K562 (cell line): ENCODE measurements around the gene SAMD13. TPM values are rescaled to one million over a fixed set of nuclear protein-coding genes. Genes with fewer than 3 reads are reported as not detected.
A peak's percentile ranks its signal among the peaks of the same experiment; 100 is the strongest.

Source experiments
- ATAC-seq: fragments of 200-7000 bp; cut with Tn5 transposase; 3 replicates; pipeline ENCODE4 v1.9.1; 2020; ENCODE audit warnings: moderate library complexity
- BruUV-seq: library from RNA; stranded (reverse); fragments of 400-500 nt; replicated peaks from 2 replicates; lab custom pipeline; 2021; lab: Mats Ljungman, UMichigan
- CTCF ChIA-PET: fragments of 300-600 bp; formaldehyde crosslinking; extraction: SDS; loops from one replicate; lab custom pipeline; 2021; ENCODE audit warnings: low intra/inter-chr PET ratio; lab: Yijun Ruan, JAX
- POLR2A ChIA-PET: fragments of 300-600, 350-650 bp; sonication (Branson Sonifier 250); formaldehyde crosslinking; extraction: SDS; loops from one replicate; lab custom pipeline; 2021; ENCODE audit warnings: antibody characterized with exemption, inconsistent platforms; lab: Yijun Ruan, JAX
- DNase-seq, 4 experiments: peaks; one replicate each; pipeline versions ENCODE4 v3.0.0 to v3.0.0-alpha.2; 2011 to 2018; ENCODE audit warnings: low spot score in 3 of 4, mixed read lengths in 3 of 4; ENCODE audit errors: extremely low read depth in 1 of 4
- FAIRE-seq: peaks from 2 replicates; lab custom pipeline; 2011; peaks lifted over from hg19 to GRCh38; lab: Jason Lieb, UNC
- H2AFZ ChIP-seq: 2 replicates; pipeline ENCODE4 v1.6.0; 2011; ENCODE audit warnings: low read depth, low read length, control low read depth, inconsistent platforms
- H3K27ac ChIP-seq: fragments of 200-600 bp; 3 replicates; pipeline ENCODE4 v1.8.0; 2011; ENCODE audit warnings: low read depth, mild to moderate bottlenecking, control low read depth, inconsistent platforms, low read length, moderate library complexity, mixed read lengths; ENCODE audit errors: extremely low read depth
- H3K27me3 ChIP-seq, 2 experiments: fragments of 300-600 bp in 1 of 2; 2 replicates in 1 of 2; 3 replicates in 1 of 2; pipeline versions ENCODE4 v1.6.0 to v1.8.0; 2011; ENCODE audit warnings: inconsistent platforms in 2 of 2, low read length in 2 of 2, mild to moderate bottlenecking in 1 of 2, mixed read lengths in 1 of 2, moderate library complexity in 1 of 2; ENCODE audit not compliant: control insufficient read depth in 2 of 2, insufficient read depth in 2 of 2
- H3K36me3 ChIP-seq: fragments of 300-600 bp; 3 replicates; pipeline ENCODE4 v1.8.0; 2011; ENCODE audit warnings: mild to moderate bottlenecking, low read length, inconsistent platforms; ENCODE audit not compliant: control insufficient read depth, insufficient read depth
- H3K4me1 ChIP-seq, 2 experiments: fragments of 200-600 bp in 1 of 2; replicated peaks in 1 of 2; 2 replicates in 1 of 2; 3 replicates in 1 of 2; pipeline versions ENCODE4 v1.5.1 to v1.8.0; 2011; ENCODE audit warnings: inconsistent platforms in 2 of 2, low read length in 2 of 2, mild to moderate bottlenecking in 1 of 2, mixed read lengths in 1 of 2, moderate library complexity in 1 of 2; ENCODE audit not compliant: control insufficient read depth in 2 of 2, insufficient read depth in 2 of 2
- H3K4me2 ChIP-seq: 2 replicates; pipeline ENCODE4 v1.6.1; 2011; ENCODE audit warnings: low read length, control low read depth, inconsistent platforms, mixed read lengths; ENCODE audit not compliant: insufficient read depth
- H3K4me3 ChIP-seq: fragments of 200-600 bp; sonication (generic), shearing (Covaris generic); 2 replicates; pipeline ENCODE4 v1.5.1; 2016; ENCODE audit warnings: control low read depth, inconsistent platforms
- H3K79me2 ChIP-seq: fragments of 200-600 bp; 3 replicates; pipeline ENCODE4 v1.8.0; 2011; ENCODE audit warnings: low read length, inconsistent platforms; ENCODE audit not compliant: control insufficient read depth, insufficient read depth
- H3K9ac ChIP-seq, 2 experiments: 2 replicates each; pipeline versions ENCODE4 v1.6.0 to v1.6.1; 2011; ENCODE audit warnings: low read depth in 2 of 2, low read length in 2 of 2, control low read depth in 1 of 2, inconsistent platforms in 1 of 2, mild to moderate bottlenecking in 1 of 2, mixed read lengths in 1 of 2; ENCODE audit not compliant: insufficient read depth in 1 of 2
- H3K9me1 ChIP-seq: one replicate; pipeline ENCODE4 v1.6.0; 2011; ENCODE audit warnings: inconsistent platforms, mild to moderate bottlenecking, low read length, moderate library complexity; ENCODE audit not compliant: control insufficient read depth, insufficient read depth
- H3K9me3 ChIP-seq: replicated peaks from 2 replicates; pipeline ENCODE4 v1.5.1; 2011; ENCODE audit warnings: low read depth, low read length, inconsistent platforms; ENCODE audit not compliant: control insufficient read depth, insufficient read depth
- H4K20me1 ChIP-seq: replicated peaks from 2 replicates; pipeline ENCODE4 v1.6.1; 2011; ENCODE audit warnings: low read length, inconsistent platforms, mixed read lengths; ENCODE audit not compliant: control insufficient read depth, insufficient read depth
- ATF3 ChIP-seq, 2 experiments: fragments of 450-650 bp in 1 of 2; sonication (generic) in 1 of 2; formaldehyde crosslinking in 1 of 2; IDR thresholded peaks in 1 of 2; conservative IDR thresholded peaks in 1 of 2; 2 replicates each; pipeline versions ENCODE4 v1.6.1 to v1.8.1; 2016 to 2023; ENCODE audit warnings: mild to moderate bottlenecking in 2 of 2, moderate library complexity in 2 of 2, inconsistent platforms in 1 of 2, missing genetic modification reagents in 1 of 2
- EP400 ChIP-seq: fragments of 450-650 bp; IDR thresholded peaks from 2 replicates; pipeline ENCODE4 v1.6.1; 2017; ENCODE audit warnings: antibody characterized with exemption, mild to moderate bottlenecking, moderate library complexity
- FIP1L1 ChIP-seq: fragments of 200-400 bp; formaldehyde crosslinking; IDR thresholded peaks from 2 replicates; pipeline ENCODE4 v1.6.1; 2018; ENCODE audit warnings: mild to moderate bottlenecking, low read depth, low read length; ENCODE audit not compliant: poor library complexity, severe bottlenecking
- PBX2 ChIP-seq, 2 experiments: IDR thresholded peaks in 1 of 2; conservative IDR thresholded peaks in 1 of 2; 2 replicates each; pipeline ENCODE4 v1.6.1; 2016; ENCODE audit warnings: low read depth in 2 of 2, mild to moderate bottlenecking in 1 of 2, missing compliant biosample characterization in 1 of 2, missing genetic modification characterization in 1 of 2, moderate library complexity in 1 of 2
- THRAP3 ChIP-seq: fragments of 450-650 bp; IDR thresholded peaks from 2 replicates; pipeline ENCODE4 v1.6.1; 2016; ENCODE audit warnings: mild to moderate bottlenecking, inconsistent platforms, borderline replicate concordance
- ZNF511 ChIP-seq: sonication (generic); formaldehyde crosslinking; IDR thresholded peaks from 2 replicates; pipeline ENCODE4 v1.8.0; 2022; ENCODE audit warnings: mild to moderate bottlenecking, missing genetic modification reagents
- ZNF717 ChIP-seq: fragments of 250-450 bp; sonication (Bioruptor Pico); IDR thresholded peaks from 2 replicates; pipeline ENCODE4 v1.5.0; 2021
- ZNF780A ChIP-seq: fragments of 250-450 bp; sonication (Bioruptor Pico); IDR thresholded peaks from 2 replicates; pipeline ENCODE4 v1.5.0; 2021; ENCODE audit warnings: mild to moderate bottlenecking
- WGBS: fragments of 100-300 bp; shearing (Covaris generic); methylation state at CpG from one replicate; pipeline ENCODE4 v1.1.6; 2016; ENCODE audit warnings: low coverage, mixed read lengths; ENCODE audit not compliant: insufficient coverage; ENCODE audit errors: missing lambda C conversion rate; 5-methylcytosine and 5-hydroxymethylcytosine counted together
- in situ Hi-C: fragments of 300-500 bp; cut with MboI; formaldehyde crosslinking; loops from 4 replicates; pipeline ENCODE4 v1.15.0; 2018; ENCODE audit warnings: inconsistent platforms, mixed read lengths
- intact Hi-C: fragments of 100-400 bp; cut with micrococcal nuclease; formaldehyde crosslinking; loops from 2 replicates; pipeline ENCODE4 v1.14.2; 2022
- polyA plus RNA-seq, 8 experiments: library from polyadenylated mRNA; depleted of rRNA in 4 of 8; stranded (reverse) in 5 of 8; unstranded in 3 of 8; fragments of >200 nt; fragmentation: Nextera tagmentation in 2 of 8; fragmentation: Illumina TruSeq in 1 of 8; extraction: Ambion mirVana in 2 of 8; extraction: Trizol in 1 of 8; gene quantifications; 2 replicates each; pipeline versions ENCODE4 v1.2.1 to v1.2.3, GENCODE V29; 2011 to 2014; ENCODE audit warnings: inconsistent platforms in 1 of 8, missing spikeins in 1 of 8
- total RNA-seq, 7 experiments: library from RNA; depleted of rRNA in 6 of 7; stranded (reverse); fragments of >200 nt in 6 of 7; fragmentation: Illumina TruSeq in 2 of 7; extraction: Trizol in 2 of 7; gene quantifications; 2 replicates each; pipeline versions ENCODE4 v1.2.1 to v1.2.3, GENCODE V29; 2011 to 2021; ENCODE audit warnings: low replicate concordance in 1 of 7

SAMD13 gene
- total and polyA plus RNA-seq, 9 of the 15 experiments (the other 6 are each of a cell fraction or from before 2014, with no cell fraction given), result 0.78 to 2.7 (median 1.00) TPM

GRCh38 chr1:84374991-84375696 is 73.6 kb downstream of the SAMD13 start (continued):
- no peak for TF ChIP-seq EP400
- no peak for TF ChIP-seq THRAP3
- no peak for TF ChIP-seq ZNF511 (CRISPR knock-in tag)
- TF ChIP-seq ZNF780A (CRISPR knock-in tag), result no peak

- Histone ChIP-seq H3K4me2 (no peak overlapping the region), H3K27ac (no peak overlapping the region), H3K4me3 (no peak overlapping the region), H3K9ac (no peak overlapping the region), H3K27me3 (no peaks in the 10 kb centered on the region), H2AFZ (no peak overlapping the region), H3K9me3 (no peaks in the 10 kb centered on the region), H4K20me1 (no peaks in the 10 kb centered on the region), H3K9me1 (no peaks in the 10 kb centered on the region), H3K4me1 (peaks cover 0 to 7% of the 10 kb centered on the region in 2 experiments; a peak in 2 of 5 replicates), H3K79me2 (no peaks in the 10 kb centered on the region), H3K36me3 (no peaks in the 10 kb centered on the region)
- FAIRE-seq (no peak), ATAC-seq (no peak), DNase-seq (no peak)
- intact Hi-C loops (no loop called here), in situ Hi-C loops (no loop called here)
- TF ChIP-seq ATF3 (IDR thresholded peaks at IDR 0.05), result peak; percentile 62
- no peak for TF ChIP-seq ATF3 (CRISPR knock-in tag; conservative IDR thresholded peaks at IDR 0.05)
- TF ChIP-seq PBX2 (CRISPR knock-in tag; IDR thresholded peaks at IDR 0.05; ENCODE audit: low read depth), result no peak
- TF ChIP-seq PBX2 (tag; conservative IDR thresholded peaks at IDR 0.05; ENCODE audit: low read depth), result no peak
- no peak for TF ChIP-seq ZNF717 (CRISPR knock-in tag)
- no peak for TF ChIP-seq FIP1L1
- POLR2A ChIA-PET, result interaction anchor here (0.6 to 1.0 kb wide), 2 partner anchors 10 to 14 kb away, joined by 3 read pairs; no protein-coding TSS in a partner anchor
- CTCF ChIA-PET, result no interaction called here
- BruUV-seq, result no TSS peak
- whole genome bisulfite sequencing, result 19% methylated on average over 7 of the region's 7 CpGs
These were observed 74.7 kb downstream of the SAMD13 start for GRCh38 chr1:84376000-84376910.
